Suppressor macrophage treated with lipopolysaccharide for 4 hours (primary cell): ENCODE results near the gene BAIAP2.

Experiments
- DNase-seq: peaks from one replicate; pipeline ENCODE4 v3.0.0-alpha.2; 2020

Gene BAIAP2

DNA sequence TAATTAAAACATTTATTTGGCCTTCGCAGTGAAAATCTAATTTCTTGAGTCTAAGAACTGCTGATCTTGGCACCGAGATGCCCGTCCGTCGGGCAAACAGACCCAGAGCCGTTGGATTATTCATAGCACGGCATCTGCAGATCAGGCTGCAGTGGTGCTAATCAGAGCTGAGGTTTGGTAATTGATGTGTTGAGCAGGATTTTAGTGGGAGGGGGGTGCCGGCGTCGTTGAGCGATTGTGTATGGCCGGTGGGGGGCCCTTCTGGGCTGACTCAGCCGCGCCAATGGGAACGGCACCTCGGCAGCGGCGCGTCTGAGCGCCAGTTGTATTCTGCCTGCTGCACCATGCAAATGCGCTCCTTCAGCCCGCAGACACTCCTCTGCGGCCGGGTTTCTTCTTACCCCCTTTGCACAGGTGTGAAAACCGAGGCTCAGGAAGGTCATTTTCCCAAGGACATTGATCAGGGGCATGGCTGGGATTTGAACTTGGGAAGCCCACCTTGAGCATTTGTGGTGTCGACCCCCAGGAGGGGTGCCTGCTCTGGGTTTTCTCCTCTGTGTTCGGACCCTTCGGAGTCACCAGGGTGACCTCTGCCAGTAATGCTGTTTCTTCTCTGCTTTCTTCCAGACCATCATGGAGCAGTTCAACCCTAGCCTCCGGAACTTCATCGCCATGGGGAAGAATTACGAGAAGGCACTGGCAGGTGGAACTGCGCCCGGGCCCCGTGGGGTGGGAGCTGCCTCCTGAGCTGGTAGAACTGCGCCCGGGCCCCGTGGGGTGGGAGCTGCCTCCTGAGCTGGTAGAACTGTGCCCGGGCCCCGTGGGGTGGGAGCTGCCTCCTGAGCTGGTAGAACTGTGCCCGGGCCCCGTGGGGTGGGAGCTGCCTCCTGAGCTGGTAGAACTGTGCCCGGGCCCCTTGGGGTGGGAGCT, 18.4 kb downstream of the BAIAP2 start:
- no peak for DNase-seq

GRCh38 chr17:81054308-81054707, 19.4 kb downstream of the BAIAP2 start:
- DNase-seq: no peak

DNA sequence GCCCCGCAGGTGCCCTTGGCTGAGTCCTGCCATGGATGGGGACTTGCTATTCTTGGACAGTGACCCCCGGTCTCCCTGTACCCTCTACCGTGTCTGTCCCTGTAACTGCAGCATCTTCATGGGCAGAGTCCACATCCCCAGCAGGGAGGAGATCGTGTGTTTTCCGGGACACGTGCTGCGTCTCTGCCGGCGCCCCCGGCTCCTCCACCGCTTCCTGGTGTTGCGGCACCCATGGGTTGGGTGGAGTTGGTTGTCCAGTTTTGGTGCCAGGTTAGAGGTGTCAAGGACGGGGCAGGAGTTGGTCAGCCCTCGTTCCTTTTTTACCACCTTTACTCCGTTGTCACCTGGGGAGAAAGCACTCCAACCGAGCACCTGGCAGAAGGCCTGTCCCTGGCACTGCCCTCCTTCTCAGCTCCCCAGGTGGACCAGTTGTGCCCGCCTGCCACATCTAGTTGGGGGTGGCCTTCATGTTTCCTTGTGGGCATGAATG, 20.0 kb downstream of the BAIAP2 start:
- no peak for DNase-seq

- peak; percentile 13 for DNase-seq
Measured at GRCh38 chr17:81056312-81056711, 21.4 kb downstream of the BAIAP2 start.

GRCh38 chr17:81057079-81057730, 22.3 kb downstream of the BAIAP2 start:
- DNase-seq: no peak

GRCh38 chr17:81057777-81058176, 22.8 kb downstream of the BAIAP2 start:
- no peak for DNase-seq

DNA sequence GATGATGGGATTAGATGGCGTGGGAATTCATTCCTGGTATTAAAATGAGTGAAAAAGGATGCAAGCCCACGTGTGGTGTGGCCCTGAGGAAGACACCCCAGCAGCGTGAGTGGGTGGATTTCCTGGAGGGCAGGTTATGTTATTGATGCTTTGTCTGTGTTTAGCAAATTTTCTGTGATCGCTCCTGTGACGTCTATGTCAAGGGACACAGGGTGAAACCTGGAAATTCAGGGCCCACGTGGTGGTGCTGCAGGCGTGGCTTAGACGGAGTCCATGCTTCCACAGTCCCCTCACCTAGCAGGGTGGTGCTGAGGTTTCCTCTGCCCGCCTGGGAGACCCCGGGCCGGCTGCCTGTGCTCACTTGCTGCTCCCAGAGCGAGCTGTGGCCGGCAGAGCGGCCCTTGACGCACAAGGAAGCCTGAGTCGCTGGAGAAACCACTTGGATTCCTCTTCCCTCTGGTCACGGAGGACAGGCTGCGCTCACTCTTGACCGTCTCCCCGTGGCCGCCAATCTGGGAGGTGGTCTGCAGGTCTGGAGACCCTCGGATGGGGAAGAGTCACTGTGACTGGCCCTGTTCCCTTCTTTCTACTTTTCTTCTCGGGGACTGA, 23.4 kb downstream of the BAIAP2 start:
- no peak for DNase-seq

DNA sequence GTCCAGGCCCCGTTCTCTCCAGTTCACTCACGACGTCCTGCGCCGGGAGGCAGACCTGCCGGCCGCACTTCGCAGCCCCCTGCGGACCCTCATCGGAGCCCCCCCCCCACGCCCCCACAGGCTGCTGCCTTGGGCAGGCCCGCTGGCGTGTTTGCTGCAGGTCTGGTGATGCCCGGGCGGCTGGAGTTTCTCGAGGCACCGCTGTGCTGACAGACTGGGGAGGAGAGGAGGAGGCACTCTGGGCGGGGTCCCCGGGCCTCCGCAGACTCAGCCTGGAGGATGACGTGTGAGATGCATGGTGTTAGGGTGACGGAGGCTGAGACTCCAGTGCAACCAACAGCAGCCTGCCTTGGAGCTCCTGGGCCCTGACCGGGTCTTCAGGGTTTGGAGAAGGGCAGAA, 24.1 kb downstream of the BAIAP2 start:
- DNase-seq: no peak

DNA sequence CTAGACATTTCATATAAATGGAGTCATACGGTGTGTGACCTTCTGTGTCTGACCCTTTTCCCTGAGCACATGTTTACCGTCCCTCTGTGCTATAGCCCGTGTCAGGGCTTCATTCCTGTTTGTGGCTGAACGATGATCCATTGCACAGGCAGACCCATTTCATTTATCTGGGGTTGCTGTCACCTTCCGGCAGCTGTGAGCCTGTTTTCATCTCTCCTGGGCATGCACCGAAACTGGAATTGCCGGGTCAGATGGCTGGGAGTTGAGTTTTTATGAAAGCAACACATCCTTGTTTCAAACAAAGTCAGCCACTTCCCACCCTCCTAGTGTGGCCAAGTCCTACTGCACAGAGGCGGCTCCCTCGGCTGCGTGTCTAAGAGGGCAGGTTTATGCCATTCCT, 25.5 kb downstream of the BAIAP2 start:
- DNase-seq: no peak

- no peak for DNase-seq
Measured at GRCh38 chr17:81061027-81061735, 26.2 kb downstream of the BAIAP2 start.

DNA sequence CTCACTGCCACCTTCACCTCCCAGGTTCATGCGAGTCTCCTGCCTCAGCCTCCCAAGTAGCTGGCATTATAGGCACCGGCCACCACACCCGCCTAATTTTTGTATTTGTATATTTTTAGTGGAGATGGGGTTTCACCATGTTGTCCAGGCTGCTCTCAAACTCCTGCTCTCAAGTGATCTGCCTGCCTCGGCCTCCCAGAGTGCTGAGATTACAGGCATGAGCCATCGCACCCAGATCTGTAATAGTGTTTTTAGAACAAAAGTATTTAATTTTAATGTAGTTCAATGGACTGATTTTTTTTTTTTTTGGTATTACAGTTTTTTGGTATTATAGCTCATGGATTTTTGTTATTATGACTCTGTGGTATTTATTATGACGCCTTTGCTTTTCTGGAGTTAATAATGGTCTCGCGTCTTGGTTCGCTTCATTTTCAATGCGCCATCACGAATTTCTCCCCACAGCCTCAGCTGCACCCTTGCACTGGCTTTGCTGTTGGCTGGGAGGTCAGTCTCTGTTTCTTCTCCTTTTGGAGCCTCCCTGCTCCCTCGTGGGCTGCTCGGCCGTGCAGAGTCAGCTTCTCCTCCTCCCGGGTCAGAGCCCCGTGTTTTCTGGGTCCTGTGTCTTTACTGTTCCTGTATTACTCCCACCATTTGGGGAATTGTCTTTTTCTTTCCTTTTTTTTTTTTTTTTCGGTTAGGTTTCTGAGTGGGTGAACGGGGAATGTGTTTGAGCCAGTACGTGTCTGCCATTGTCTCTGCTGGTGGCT, 27.2 kb downstream of the BAIAP2 start:
- DNase-seq: no peak

DNA sequence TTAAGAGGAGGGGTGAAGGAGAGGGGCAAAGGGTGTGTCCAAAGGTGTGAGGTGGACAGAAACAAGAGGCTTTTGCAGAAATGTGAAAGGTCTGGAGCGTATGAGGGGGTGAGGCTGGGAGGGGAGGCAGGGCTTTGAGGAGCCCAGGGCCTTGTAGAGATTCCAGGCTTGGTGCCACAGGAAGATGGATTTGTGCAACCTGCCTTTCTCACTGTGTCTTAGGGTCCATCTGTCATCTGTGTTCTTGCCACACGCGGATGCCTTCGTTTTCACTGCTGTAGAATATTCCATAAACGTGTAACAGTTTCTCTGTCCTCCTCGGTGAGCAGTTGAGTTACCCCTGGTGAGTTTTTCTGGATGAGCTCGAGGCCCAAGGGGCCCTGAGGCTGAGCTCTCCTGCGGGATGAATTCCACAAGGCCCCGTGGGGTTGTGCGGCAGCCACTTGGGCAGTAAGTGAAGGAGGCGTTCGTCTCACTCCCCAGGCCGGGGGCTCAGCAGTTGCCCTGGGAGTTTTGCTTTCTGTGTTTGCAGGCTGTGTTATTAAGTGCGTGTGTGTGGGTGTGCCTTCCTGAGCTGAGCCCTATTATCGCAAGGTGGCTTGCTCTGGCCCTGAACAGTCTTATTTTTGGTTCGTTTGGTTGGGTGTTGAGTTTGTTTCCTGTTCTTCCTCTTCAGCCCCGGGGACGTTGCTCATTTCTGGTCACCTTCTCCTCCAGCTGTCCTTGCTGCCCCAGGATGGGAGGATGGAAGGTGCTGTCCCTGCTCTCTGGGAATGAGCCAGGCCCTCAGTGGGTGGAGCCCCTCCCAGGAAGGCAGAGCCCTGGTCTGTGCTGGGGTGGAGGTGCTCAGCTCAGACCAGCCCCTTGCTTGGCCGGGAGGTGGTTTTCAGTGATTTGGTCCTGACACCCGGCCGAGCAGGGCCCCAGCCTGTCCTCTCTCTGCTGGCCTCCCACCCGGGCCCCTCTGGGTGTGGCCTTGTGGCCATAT, 28.4 kb downstream of the BAIAP2 start:
- DNase-seq: no peak

- DNase-seq: no peak
Measured at GRCh38 chr17:81064678-81065475, 29.9 kb downstream of the BAIAP2 start.

GRCh38 chr17:81065500-81065899, 30.5 kb downstream of the BAIAP2 start:
- no peak for DNase-seq

DNA sequence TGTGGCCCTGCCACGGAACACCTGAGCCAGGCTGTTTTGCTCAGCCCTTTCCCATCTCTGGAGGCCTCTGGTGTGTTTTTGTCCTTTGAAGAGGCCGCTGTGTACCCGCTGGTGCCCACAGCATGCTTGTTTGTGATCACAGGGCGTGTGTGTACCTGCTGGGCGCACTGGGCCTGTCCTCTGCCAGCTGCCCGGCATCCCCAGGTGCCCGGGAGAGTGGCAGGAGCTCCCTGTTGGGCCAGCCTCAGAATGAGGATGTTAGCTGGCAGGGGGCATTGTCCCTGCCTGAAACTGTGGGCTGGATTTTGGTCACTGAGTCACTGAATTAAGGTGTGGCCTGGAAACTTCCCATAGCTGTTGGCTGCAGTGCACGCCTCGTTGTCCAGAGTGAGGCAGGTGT, 31.1 kb downstream of the BAIAP2 start:
- DNase-seq: no peak

DNA sequence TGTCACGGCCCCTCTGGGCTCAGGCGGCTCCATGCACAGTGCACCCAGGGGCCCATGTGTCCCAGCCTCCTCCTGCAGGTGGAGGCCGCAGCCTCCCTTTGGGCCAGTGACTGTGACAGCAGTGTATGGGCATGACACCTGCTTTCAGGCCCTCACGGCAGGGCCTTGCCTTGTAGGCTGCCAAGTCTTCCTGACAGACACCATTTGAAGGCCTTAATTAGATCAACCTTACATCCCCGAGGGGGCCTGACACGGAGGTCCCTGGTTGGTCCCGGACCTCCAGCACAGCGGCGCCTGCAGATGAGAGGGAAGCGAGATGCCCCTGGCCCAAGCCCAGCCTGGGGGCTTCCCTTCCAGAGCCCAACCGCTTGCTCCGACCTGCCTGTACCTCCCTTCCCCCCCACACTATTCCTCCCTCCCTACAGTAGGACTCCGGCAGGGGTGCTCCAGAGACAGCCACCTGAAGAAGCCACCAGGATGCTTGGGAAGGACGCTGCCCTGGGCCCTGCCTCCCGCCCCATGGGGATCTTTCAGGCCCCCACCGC, 31.9 kb downstream of the BAIAP2 start:
- no peak for DNase-seq

DNA sequence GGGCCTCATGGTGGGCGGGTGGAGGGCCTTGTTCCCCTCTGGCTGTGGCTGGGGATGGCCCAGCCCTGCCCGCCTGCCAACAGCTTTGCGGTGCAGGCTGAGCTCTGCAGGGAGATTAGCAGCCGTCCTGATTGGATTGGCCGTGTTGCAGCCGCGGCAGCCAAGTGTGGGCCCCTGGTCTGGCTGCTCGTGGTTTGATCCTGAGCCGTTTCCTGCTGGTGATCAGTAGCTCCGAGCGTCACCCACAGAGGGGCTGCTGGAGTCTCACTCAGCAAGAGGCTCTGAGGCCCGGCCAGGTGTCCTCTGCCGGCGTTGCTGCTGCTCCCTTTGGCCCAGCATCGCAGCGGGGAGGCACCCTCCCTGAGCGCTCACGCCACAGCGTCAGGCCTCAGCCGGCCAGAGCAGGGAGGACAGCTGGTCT, 32.5 kb downstream of the BAIAP2 start:
- no peak for DNase-seq

DNA sequence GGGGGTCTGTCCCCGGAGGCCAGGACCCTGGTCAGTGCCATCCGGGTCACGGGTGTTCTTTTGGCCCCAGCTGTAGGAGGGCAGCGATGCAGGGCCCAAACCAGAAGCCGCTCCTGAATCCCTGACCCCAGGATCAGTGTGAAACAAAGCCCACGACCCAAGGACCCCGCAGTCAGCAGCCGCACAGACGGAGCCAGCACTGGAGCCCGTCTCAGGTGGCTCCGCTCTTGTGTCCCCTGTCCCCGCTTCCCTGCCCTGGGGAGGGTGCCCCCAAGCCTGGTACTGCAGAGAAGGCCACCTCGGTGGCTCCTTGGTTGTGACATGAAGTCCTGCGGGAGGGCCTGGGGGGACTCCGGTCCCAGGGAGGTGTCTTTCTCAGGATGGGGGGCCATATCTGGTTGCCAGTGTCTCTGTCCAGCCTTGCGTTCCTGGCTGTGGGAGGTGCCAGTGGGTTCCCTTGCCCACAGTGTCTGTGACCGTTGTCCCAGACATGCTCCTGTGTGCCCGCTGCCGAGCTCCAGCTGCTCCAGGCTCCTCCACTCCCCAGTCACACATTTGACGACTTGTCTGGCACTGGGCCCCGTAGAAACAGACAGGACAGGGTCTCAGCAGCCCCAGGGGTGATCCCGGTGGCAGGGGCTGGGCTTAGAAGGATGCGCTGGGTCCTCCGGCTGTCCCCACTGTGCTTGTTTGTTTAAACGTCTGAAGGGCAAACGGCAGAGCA, 33.6 kb downstream of the BAIAP2 start:
- no peak for DNase-seq

DNA sequence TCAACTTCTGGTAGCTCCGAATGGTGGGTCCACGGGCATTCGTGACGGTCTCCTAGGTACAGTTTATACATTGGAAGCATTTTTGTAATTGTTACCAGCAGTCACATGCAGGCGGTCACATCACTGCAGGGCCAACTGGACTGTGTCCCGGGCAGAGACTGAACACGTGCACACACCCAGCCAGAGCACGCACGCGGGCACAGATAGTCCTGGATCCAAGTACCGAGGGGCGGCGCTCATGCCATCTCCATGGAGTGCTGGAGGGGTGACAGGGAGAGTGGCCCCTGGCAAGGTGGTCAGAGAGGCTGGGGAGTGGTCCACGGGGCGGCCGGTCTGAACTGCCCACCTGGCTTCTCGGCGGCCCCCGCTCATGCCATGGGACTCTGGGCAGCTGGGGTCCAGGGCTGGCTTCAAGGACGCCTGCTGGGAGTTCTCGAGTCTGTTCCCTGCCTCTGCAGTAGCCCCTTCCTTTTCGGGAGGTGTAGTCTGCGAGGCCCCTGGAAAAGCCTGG, 34.2 kb downstream of the BAIAP2 start:
- no peak for DNase-seq
